ENCODE data around the gene PJA1. TPM values are rescaled to one million over a fixed set of nuclear protein-coding genes. Genes with fewer than 3 reads are reported as not detected.

The PJA1 gene
- total RNA-seq, 1 donor from 2014 or later = 10.6 TPM

GRCh38 chrX:69142788-69143469 lies 22.3 kb downstream of the PJA1 start:
- ATAC-seq = no peak

GRCh38 chrX:69140837-69141236 lies 24.4 kb downstream of the PJA1 start:
- ATAC-seq = no peak

- ATAC-seq = no peak
These were observed 25.7 kb downstream of the PJA1 start for GRCh38 chrX:69139516-69139915.

- no peak for ATAC-seq
These were observed 26.7 kb downstream of the PJA1 start for GRCh38 chrX:69138512-69138911.

GRCh38 chrX:69138118-69138390 lies 27.2 kb downstream of the PJA1 start:
- ATAC-seq = no peak

GRCh38 chrX:69137371-69138117 lies 27.7 kb downstream of the PJA1 start:
- ATAC-seq = no peak

GRCh38 chrX:69136546-69137331 lies 28.5 kb downstream of the PJA1 start:
- ATAC-seq = no peak

GRCh38 chrX:69133921-69134542 lies 31.2 kb downstream of the PJA1 start:
- ATAC-seq = peak; percentile 67

GRCh38 chrX:69131886-69132285 lies 33.4 kb downstream of the PJA1 start:
- no peak for ATAC-seq

- ATAC-seq = no peak
These were observed 34.8 kb downstream of the PJA1 start for GRCh38 chrX:69130439-69130838.

- no peak for ATAC-seq
These were observed 36.7 kb downstream of the PJA1 start for GRCh38 chrX:69128588-69128987.

GRCh38 chrX:69127466-69127865 lies 37.8 kb downstream of the PJA1 start:
- ATAC-seq = no peak

- no peak for ATAC-seq
These were observed 38.6 kb downstream of the PJA1 start for GRCh38 chrX:69126642-69127041.

- ATAC-seq = no peak
These were observed 40.2 kb downstream of the PJA1 start for GRCh38 chrX:69125094-69125493.

- no peak for ATAC-seq
These were observed 41.1 kb downstream of the PJA1 start for GRCh38 chrX:69124108-69124507.

GRCh38 chrX:69123481-69123880 lies 41.8 kb downstream of the PJA1 start:
- ATAC-seq = no peak

- no peak for ATAC-seq
These were observed 43.8 kb downstream of the PJA1 start for GRCh38 chrX:69121321-69122000.

GRCh38 chrX:69120476-69120875 lies 44.8 kb downstream of the PJA1 start:
- peak; percentile 39 for ATAC-seq

- ATAC-seq = no peak
These were observed 46.1 kb downstream of the PJA1 start for GRCh38 chrX:69119122-69119521.

GRCh38 chrX:69117876-69118526 lies 47.3 kb downstream of the PJA1 start:
- ATAC-seq = no peak

GRCh38 chrX:69116077-69116476 lies 49.2 kb downstream of the PJA1 start:
- peak; percentile 96 for ATAC-seq

- no peak for ATAC-seq
These were observed 51.5 kb downstream of the PJA1 start for GRCh38 chrX:69113723-69114122.
